ENCODE measurements around the gene SMARCA4.
A peak's percentile ranks its signal among the peaks of the same experiment; 100 is the strongest.

The SMARCA4 gene

DNA sequence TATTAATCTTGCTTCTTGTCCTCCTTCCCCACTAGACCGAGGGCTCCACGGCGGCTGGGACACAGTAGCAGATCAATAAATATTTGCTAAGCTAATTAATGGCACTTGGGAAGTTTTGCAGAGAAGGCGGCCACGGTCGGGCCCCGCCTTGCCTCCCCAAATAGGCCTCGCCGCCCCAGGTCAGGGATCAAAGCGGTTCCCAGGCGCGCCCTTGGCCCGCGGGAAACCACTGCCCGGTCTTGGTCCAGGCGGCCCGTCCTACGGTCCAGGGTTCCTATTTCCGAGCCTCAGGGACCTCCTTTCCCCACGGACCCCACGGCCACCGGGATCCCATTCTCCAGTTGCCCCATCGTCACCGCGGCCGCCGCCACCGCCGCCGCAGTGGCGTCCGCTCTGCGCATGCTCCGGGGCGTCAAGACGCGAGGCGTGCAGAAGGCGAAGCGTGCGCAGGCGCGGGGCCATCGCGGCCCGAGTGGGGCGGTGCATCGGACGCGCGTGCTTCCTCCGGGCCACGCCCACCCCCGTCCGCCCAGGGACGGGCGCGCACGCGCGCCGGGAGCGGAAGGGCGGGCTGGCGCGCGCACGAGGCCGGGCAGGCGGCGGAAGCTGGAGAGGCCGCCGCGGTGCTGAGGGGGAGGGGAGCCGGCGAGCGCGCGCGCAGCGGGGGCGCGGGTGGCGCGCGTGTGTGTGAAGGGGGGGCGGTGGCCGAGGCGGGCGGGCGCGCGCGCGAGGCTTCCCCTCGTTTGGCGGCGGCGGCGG is at the start of gene SMARCA4:
Gene SMARCA4 (plus strand): TSS at position 717 of the 759 bp plus-strand sequence. CDS start 23,122 bp downstream, outside the sequence.
- Histone ChIP-seq H3F3A (ENCODE audit: low read depth) (no peaks in the 10 kb centered on the region), H2AFZ (ENCODE audit: low read length) (peak within 1 kb of the TSS; percentile 79), H3K79me2 (ENCODE audit: insufficient read depth, low read length) (peaks cover 58% of the 10 kb centered on the region)

DNA sequence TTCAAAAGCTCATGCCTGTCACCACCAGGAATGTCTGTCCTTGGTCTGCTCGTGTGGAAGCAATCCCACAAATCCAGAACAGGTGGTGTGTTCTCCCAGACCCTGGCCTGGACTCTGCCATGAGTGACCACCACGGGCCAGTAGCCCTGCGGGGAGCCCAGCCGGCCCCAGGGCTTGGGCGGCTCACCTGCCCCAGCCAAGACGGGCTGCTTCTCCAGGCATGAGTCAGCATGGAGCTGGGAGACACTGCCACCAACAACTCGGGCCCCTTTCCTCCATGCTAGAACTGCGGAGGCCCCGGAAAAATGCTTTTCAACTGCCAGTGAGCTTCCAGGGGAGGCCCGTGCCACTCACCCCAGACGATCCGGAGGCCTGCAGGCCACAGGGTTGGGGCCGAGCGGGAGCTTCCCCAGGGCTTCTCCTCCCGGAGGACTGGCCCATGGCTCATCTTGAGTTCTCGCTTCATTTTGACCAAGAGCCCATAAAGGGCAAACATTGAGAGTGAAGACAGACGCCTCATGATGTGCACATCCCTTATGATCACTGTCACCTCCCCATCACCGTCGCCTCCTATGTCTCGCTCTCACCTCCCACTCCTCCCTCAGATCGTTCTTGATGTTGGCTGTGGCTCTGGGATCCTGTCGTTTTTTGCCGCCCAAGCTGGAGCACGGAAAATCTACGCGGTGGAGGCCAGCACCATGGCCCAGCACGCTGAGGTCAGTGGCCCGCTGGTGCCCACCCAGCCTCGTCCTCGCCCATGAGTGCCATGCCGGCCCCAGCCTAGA is 49.1 kb upstream of the SMARCA4 start:
- Histone ChIP-seq H3K4me1 (ENCODE audit: insufficient read depth, low read length, poor library complexity, severe bottlenecking) (no peaks in the 10 kb centered on the region), H3K36me3 (ENCODE audit: insufficient read depth, low read length) (peaks cover 57% of the 10 kb centered on the region), H3K4me2 (ENCODE audit: low read depth, low read length, poor library complexity, severe bottlenecking) (no peak overlapping the region), H3K9me3 (ENCODE audit: insufficient read depth, low read depth, low read length) (no peaks in the 10 kb centered on the region), H3K27me3 (ENCODE audit: insufficient read depth, low read length, poor library complexity, severe bottlenecking) (no peaks in the 10 kb centered on the region), H3F3A (ENCODE audit: low read depth) (no peaks in the 10 kb centered on the region), H3K4me3 (ENCODE audit: low read length, poor library complexity, severe bottlenecking) (no peak overlapping the region), H3K9ac (ENCODE audit: low read depth, low read length, poor library complexity, severe bottlenecking) (no peak overlapping the region), H2AFZ (ENCODE audit: low read length) (no peak overlapping the region), H4K20me1 (ENCODE audit: insufficient read depth, low read length, poor library complexity, severe bottlenecking) (no peaks in the 10 kb centered on the region), H3K9me2 (replicated peaks; ENCODE audit: low read depth, low read length) (no peaks in the 10 kb centered on the region), H3K79me2 (ENCODE audit: insufficient read depth, low read length) (no peaks in the 10 kb centered on the region)
- no peak for TF ChIP-seq EZH2phosphoT487 (IDR thresholded peaks at IDR 0.05; ENCODE audit: borderline replicate concordance)
- TF ChIP-seq, protein P1, sequence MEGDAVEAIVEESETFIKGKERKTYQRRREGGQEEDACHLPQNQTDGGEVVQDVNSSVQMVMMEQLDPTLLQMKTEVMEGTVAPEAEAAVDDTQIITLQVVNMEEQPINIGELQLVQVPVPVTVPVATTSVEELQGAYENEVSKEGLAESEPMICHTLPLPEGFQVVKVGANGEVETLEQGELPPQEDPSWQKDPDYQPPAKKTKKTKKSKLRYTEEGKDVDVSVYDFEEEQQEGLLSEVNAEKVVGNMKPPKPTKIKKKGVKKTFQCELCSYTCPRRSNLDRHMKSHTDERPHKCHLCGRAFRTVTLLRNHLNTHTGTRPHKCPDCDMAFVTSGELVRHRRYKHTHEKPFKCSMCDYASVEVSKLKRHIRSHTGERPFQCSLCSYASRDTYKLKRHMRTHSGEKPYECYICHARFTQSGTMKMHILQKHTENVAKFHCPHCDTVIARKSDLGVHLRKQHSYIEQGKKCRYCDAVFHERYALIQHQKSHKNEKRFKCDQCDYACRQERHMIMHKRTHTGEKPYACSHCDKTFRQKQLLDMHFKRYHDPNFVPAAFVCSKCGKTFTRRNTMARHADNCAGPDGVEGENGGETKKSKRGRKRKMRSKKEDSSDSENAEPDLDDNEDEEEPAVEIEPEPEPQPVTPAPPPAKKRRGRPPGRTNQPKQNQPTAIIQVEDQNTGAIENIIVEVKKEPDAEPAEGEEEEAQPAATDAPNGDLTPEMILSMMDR (conservative IDR thresholded peaks at IDR 0.05; ENCODE audit: low read length) = no peak

More for the DNA sequence above, at the start of gene SMARCA4:
- H4K20me1 ChIP-seq (ENCODE audit: insufficient read depth, low read length, poor library complexity, severe bottlenecking) = peaks cover 35% of the 10 kb centered on the region
- peaks cover 22% of the 10 kb centered on the region for H3K4me1 ChIP-seq (ENCODE audit: insufficient read depth, low read length, poor library complexity, severe bottlenecking)
- no peaks in the 10 kb centered on the region for H3K27me3 ChIP-seq (ENCODE audit: insufficient read depth, low read length, poor library complexity, severe bottlenecking)
- peak within 1 kb of the TSS; percentile 97 for H3K4me3 ChIP-seq (ENCODE audit: low read length, poor library complexity, severe bottlenecking)
- H3K9ac ChIP-seq (ENCODE audit: low read depth, low read length, poor library complexity, severe bottlenecking) = peak within 1 kb of the TSS; percentile 92
- H3K4me2 ChIP-seq (ENCODE audit: low read depth, low read length, poor library complexity, severe bottlenecking) = peak within 1 kb of the TSS; percentile 97
- TF ChIP-seq, protein P1 (conservative IDR thresholded peaks at IDR 0.05; ENCODE audit: low read length) = no peak
- no peak for TF ChIP-seq EZH2phosphoT487 (IDR thresholded peaks at IDR 0.05; ENCODE audit: borderline replicate concordance)
- no peaks in the 10 kb centered on the region for H3K9me2 ChIP-seq (replicated peaks; ENCODE audit: low read depth, low read length)
- H3K36me3 ChIP-seq (ENCODE audit: insufficient read depth, low read length) = no peaks in the 10 kb centered on the region
- H3K9me3 ChIP-seq (ENCODE audit: insufficient read depth, low read depth, low read length) = no peaks in the 10 kb centered on the region

DNA sequence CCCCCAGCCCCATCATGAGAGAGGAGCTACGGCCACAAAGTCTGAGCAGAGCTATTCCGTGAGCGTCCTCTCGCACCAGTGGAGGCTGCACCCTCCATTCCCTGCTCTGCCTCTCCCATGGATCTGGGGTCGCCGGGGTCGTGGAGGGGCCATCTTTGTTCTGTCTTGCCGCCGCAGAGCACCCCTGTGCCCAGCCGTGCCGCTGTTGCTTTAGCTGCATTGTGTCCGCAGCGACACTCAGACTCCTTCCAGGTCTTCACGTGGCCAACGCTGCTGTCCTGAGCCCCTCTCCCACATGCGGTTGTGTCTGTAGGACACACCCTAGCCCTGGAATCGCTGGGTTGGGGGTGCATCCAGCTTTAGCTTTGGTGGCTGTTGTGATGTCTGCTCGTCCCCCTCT is 48.2 kb upstream of the SMARCA4 start:
- Histone ChIP-seq H3K4me2 (ENCODE audit: low read depth, low read length, poor library complexity, severe bottlenecking) (no peak overlapping the region), H3K9me2 (replicated peaks; ENCODE audit: low read depth, low read length) (no peaks in the 10 kb centered on the region), H4K20me1 (ENCODE audit: insufficient read depth, low read length, poor library complexity, severe bottlenecking) (no peaks in the 10 kb centered on the region), H3K36me3 (ENCODE audit: insufficient read depth, low read length) (peaks cover 53% of the 10 kb centered on the region), H3K4me3 (ENCODE audit: low read length, poor library complexity, severe bottlenecking) (no peak overlapping the region), H3K4me1 (ENCODE audit: insufficient read depth, low read length, poor library complexity, severe bottlenecking) (no peaks in the 10 kb centered on the region), H3K9ac (ENCODE audit: low read depth, low read length, poor library complexity, severe bottlenecking) (no peak overlapping the region), H3K79me2 (ENCODE audit: insufficient read depth, low read length) (no peaks in the 10 kb centered on the region), H3K9me3 (ENCODE audit: insufficient read depth, low read depth, low read length) (no peaks in the 10 kb centered on the region), H3K27me3 (ENCODE audit: insufficient read depth, low read length, poor library complexity, severe bottlenecking) (no peaks in the 10 kb centered on the region), H2AFZ (ENCODE audit: low read length) (no peak overlapping the region), H3F3A (ENCODE audit: low read depth) (no peaks in the 10 kb centered on the region)
- no peak for TF ChIP-seq EZH2phosphoT487 (IDR thresholded peaks at IDR 0.05; ENCODE audit: borderline replicate concordance)
- TF ChIP-seq, protein P1 (conservative IDR thresholded peaks at IDR 0.05; ENCODE audit: low read length) = no peak

Data from Loucy (cell line).